ENCODE data around the gene RLF.

The RLF gene

GRCh38 chr1:40273547-40274166 lies 112.5 kb downstream of the RLF start:
- DNase-seq: no peak

- DNase-seq: no peak
These were observed 113.1 kb downstream of the RLF start for GRCh38 chr1:40274331-40274730.

GRCh38 chr1:40276122-40276521 lies 114.9 kb downstream of the RLF start:
- no peak for DNase-seq

GRCh38 chr1:40281853-40282252 lies 120.7 kb downstream of the RLF start:
- no peak for DNase-seq

All from inflammatory macrophage treated with lipopolysaccharide for 1 hour (primary cell).